NOMO-1 (cell line): Measurements from ENCODE around the gene NALF2.

Experiments
- DNase-seq, 2 experiments: peaks; one replicate each; lab custom pipeline; 2025; ENCODE audit not compliant: unreplicated experiment in 2 of 2; lab: John Stamatoyannopoulos, UW

The NALF2 gene

DNA sequence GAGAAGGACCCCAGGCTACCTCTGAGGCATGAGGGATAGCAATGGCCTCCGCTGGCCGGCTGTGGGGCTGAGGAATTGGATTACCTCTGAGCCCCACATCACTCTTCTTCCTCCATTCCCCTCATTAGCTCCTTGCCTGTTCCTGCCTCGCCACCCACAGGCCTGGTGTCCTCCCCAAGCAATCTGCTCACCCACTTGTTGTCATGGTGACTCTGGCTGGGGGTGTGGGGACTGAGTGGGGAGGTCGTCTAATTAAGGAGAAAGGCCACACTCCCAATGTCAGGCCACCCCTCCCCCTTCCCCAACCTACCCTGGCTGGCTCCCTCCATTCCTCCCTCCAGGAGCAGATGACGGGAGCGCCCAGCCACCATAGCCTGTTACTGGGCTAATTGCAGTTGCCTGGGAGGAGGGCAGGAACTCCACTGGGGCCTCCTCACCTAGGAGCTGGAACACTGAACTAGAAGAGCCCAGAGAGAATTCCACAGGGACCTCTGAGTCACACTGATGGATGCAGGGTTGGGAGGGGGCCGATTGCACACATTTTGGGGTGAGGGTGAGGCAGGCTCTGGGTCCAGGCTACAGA lies 20.7 kb downstream of the NALF2 start:
- no peak for DNase-seq

GRCh38 chrX:69530306-69530705 lies 26.2 kb downstream of the NALF2 start:
- no peak for DNase-seq

DNA sequence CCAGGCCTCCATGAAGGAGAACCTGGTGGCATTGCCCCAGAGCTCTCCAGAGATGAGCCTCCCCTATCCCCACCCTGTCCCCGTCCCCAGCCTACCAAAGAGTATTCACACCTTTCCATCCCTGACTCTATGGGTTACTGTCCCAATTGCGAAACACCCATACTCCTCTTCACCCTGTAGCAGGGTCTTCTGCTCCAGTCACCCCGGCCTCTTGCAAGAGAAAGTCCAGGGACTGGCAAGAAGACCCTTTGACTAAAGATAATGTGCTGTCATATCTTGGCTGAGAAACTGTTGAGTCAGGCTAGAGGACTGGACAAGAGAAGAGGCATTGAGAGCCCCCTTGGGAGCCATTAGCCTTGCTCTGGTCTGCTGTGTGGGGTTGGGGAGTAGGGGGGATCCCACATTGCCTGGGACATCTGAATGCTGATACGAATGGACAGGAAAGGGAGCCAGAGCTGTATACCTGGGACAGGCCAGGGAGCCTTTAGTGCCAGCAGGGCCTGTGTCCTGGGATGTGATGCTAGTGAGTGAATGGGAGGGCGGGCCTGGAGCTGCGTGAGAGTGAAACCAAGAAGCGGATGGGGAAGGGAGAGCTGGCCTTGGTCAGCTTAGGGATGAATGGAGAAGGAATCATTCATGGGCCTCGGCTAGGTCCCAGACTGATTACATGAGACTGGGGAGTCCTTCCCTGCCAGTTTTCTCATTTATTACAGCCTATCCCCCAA lies 27.1 kb downstream of the NALF2 start:
- no peak for DNase-seq

DNA sequence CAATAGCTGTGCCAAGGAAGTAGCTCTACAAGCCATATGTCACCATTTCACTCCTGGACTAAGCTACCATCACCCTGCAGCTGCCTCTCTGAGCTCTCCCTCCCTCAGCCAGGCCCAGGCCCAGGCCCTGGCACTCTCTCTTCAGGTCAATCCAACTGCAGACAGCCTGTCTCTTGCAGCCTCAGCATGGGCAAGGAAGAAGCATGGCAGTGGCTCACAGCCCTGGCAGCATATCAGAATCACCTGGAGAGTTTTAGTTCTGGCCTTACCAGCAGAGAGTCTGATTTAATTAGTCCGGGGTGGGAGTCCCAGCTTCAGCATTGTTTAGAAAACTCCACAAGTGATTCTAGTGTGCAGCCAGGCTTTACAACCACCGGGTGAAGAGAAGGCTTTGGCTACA lies 31.5 kb downstream of the NALF2 start:
- DNase-seq, result no peak

DNA sequence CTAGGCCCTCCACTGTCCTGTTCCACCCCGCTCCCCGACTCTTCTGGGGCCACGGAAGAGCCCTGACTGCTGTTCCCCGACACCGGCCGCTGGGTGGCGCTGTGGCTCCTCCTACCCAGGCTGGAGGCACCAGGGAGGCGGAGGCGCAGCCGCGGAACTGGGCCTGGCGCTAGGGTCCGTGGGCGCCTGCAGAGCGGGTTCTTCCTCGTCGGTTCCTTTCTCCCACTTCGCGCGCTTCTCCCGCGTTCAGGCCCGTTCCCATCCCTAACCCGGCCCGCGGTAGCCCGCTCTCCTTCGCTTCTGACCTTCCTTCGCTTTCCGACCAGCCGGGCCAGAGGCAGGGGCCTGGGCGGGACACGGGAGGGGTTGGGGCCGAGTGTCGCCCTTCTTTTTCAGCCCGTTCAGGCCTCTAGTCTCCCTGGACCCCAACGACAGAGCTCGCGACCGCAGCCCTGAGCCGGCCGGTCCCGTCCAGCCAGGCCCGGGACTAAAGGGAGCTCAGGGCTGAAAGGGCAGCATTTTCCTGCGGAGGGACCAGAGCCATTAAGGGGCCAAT lies 34.3 kb downstream of the NALF2 start:
- DNase-seq, result peak in 1 of 2 experiments; percentile 5

GRCh38 chrX:69539437-69539836 lies 35.3 kb downstream of the NALF2 start:
- DNase-seq, result no peak

- no peak for DNase-seq
Observed at GRCh38 chrX:69541956-69542355, 37.8 kb downstream of the NALF2 start.

DNA sequence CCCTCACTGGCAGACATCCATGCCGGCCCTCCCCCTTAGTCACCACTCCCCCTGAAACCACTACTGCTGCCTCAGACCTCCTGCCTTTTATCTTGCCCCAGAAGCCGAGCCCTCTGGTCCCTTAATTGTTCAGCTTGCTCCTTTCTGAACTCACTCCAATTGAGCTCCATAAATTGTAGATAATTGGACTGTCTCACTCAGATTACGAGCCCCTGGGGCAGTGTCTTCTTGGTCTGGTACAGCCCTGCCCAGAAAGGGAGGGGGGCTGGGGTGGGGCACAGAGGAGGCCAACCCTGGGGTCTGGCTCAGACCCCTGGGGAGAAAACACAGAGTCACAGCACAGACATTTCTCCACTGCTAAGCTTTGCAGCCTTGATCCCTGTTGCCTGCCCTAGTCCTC lies 39.4 kb downstream of the NALF2 start:
- DNase-seq, result no peak

- DNase-seq, result no peak
Observed at GRCh38 chrX:69546417-69546816, 42.3 kb downstream of the NALF2 start.

- DNase-seq, result no peak
Observed at GRCh38 chrX:69546978-69547377, 42.9 kb downstream of the NALF2 start.

DNA sequence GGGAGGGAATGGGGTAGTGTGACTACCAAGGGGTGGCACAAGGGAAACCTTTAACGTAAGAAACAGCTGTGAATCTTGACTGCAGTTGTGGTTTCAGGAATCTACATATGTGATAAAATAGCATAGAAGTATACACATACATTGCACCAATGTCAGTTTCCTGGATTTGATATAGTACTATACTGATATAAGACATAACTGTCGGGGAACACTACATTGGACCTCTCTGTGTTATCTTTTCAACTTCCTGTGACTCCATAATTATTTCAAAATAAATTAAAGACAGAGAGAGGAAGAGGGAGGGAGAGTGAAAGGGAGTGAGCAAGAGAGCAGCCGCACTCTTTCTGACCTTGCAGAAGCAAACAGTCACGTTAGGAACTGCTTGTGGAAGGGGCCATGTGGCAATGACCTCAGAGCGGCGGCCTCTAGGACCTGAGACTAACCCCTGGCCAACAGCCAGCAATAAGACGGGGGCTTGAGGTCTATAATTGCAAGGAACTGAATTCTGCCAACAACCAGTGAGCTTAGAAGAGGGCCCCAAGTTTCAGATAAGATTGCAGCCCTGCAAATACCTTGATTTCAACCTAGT lies 47.4 kb downstream of the NALF2 start:
- no peak for DNase-seq

DNA sequence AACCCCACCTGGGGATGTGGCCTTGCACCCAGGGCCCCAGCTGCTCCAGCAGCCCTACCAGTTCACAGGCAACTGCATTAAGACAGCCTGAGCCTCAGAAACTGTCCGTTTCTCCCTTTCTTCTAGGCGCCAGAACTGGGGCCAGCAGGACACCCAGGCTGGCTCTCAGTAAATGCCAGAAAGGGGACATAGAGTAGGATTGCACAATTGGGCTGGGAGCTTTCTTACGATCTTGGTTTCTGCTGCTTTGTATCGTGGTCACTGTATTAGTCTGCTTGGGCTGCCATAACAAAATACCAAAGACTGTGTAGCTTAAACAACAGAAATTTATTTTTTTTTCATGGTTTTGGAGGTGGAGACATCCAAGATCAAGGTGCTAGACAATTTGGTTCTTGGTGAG lies 48.4 kb downstream of the NALF2 start:
- no peak for DNase-seq
